WTC11 (cell line): Measurements from ENCODE around the gene CTXN3. TPM values are rescaled to one million over a fixed set of nuclear protein-coding genes. Genes with fewer than 3 reads are reported as not detected.

Source experiments
- ATAC-seq: fragments of 200-7000 bp; cut with Tn5 transposase; 2 replicates; pipeline ENCODE4 v1.10.0; 2021; ENCODE audit warnings: mild to moderate bottlenecking, moderate library complexity
- CTCF ChIA-PET: fragments of 300-600 bp; sonication (Branson Sonifier 250); formaldehyde crosslinking; loops from one replicate; lab custom pipeline; 2021; ENCODE audit warnings: antibody characterized with exemption; lab: Charles Lee
- POLR2A ChIA-PET: fragments of 350-600 bp; sonication (Branson Sonifier 250); formaldehyde crosslinking; loops from one replicate; lab custom pipeline; 2021; ENCODE audit warnings: antibody characterized with exemption; lab: Charles Lee
- DNase-seq: peaks from one replicate; pipeline ENCODE4 v3.0.0; 2021; ENCODE audit warnings: low spot score
- H3K27ac Mint-ChIP-seq: 2 replicates; pipeline ENCODE4 v1.8.0; 2021; ENCODE audit warnings: mixed read lengths
- H3K27me3 Mint-ChIP-seq: 2 replicates; pipeline ENCODE4 v1.8.0; 2021; ENCODE audit warnings: low read depth, mild to moderate bottlenecking, moderate library complexity, mixed read lengths
- H3K36me3 Mint-ChIP-seq: 2 replicates; pipeline ENCODE4 v1.8.0; 2021; ENCODE audit warnings: mixed read lengths
- H3K4me1 Mint-ChIP-seq: 2 replicates; pipeline ENCODE4 v1.8.0; 2022; ENCODE audit warnings: mixed read lengths
- H3K4me3 Mint-ChIP-seq: 2 replicates; pipeline ENCODE4 v1.8.0; 2021; ENCODE audit warnings: mild to moderate bottlenecking, moderate library complexity, mixed read lengths
- H3K9me3 Mint-ChIP-seq: 2 replicates; pipeline ENCODE4 v1.8.0; 2021; ENCODE audit warnings: mixed read lengths
- CREM ChIP-seq: sonication (generic); formaldehyde crosslinking; IDR thresholded peaks from 2 replicates; pipeline ENCODE4 v1.8.1; 2022; ENCODE audit warnings: mild to moderate bottlenecking, missing genetic modification reagents, moderate library complexity
- ELF4 ChIP-seq: sonication (generic); formaldehyde crosslinking; IDR thresholded peaks from 2 replicates; pipeline ENCODE4 v1.8.1; 2022; ENCODE audit warnings: low read depth, mild to moderate bottlenecking, moderate library complexity, missing genetic modification reagents
- EMX1 ChIP-seq: fragments of 250-450 bp; sonication (Bioruptor Pico); IDR thresholded peaks from 2 replicates; pipeline ENCODE4 v1.8.0; 2021; ENCODE audit warnings: mild to moderate bottlenecking
- GABPB1 ChIP-seq: sonication (generic); formaldehyde crosslinking; IDR thresholded peaks from 2 replicates; pipeline ENCODE4 v1.8.1; 2023; ENCODE audit warnings: mild to moderate bottlenecking, missing genetic modification reagents
- IRF2 ChIP-seq: sonication (generic); formaldehyde crosslinking; IDR thresholded peaks from 2 replicates; pipeline ENCODE4 v1.8.0; 2022; ENCODE audit warnings: low read depth, missing genetic modification reagents, borderline replicate concordance
- JUN ChIP-seq: sonication (generic); formaldehyde crosslinking; IDR thresholded peaks from 2 replicates; pipeline ENCODE4 v1.8.0; 2023; ENCODE audit warnings: mild to moderate bottlenecking, missing genetic modification reagents
- MXD4 ChIP-seq: fragments of 250-450 bp; sonication (Bioruptor Pico); IDR thresholded peaks from 2 replicates; pipeline ENCODE4 v1.8.0; 2021; ENCODE audit warnings: mild to moderate bottlenecking, moderate library complexity, borderline replicate concordance
- TEAD4 ChIP-seq: sonication (generic); formaldehyde crosslinking; IDR thresholded peaks from 2 replicates; pipeline ENCODE4 v1.8.0; 2022; ENCODE audit warnings: mild to moderate bottlenecking, missing genetic modification reagents
- ZNF416 ChIP-seq: fragments of 250-450 bp; sonication (Bioruptor Pico); IDR thresholded peaks from 2 replicates; pipeline ENCODE4 v1.9.0; 2021; ENCODE audit warnings: mild to moderate bottlenecking, inconsistent platforms
- total RNA-seq: library from RNA; stranded (reverse); gene quantifications from 3 replicates; pipeline ENCODE4 v1.2.3, GENCODE V29; 2021
- TF ChIP-seq, protein P1 (sequence below): sonication (generic); formaldehyde crosslinking; IDR thresholded peaks from 2 replicates; pipeline ENCODE4 v1.8.1; 2023; ENCODE audit warnings: mild to moderate bottlenecking, missing genetic modification reagents
- TF ChIP-seq, protein P2 (sequence below): fragments of 250-450 bp; sonication (Bioruptor Pico); IDR thresholded peaks from 2 replicates; pipeline ENCODE4 v1.9.0; 2021; ENCODE audit warnings: moderate library complexity, mild to moderate bottlenecking, inconsistent platforms, borderline replicate concordance
- TF ChIP-seq, protein P3 (sequence below): fragments of 250-450 bp; sonication (Bioruptor Pico); IDR thresholded peaks from 2 replicates; pipeline ENCODE4 v1.9.0; 2021; ENCODE audit warnings: mild to moderate bottlenecking
- TF ChIP-seq, protein P4 (sequence below): fragments of 250-450 bp; sonication (Bioruptor Pico); IDR thresholded peaks from 2 replicates; pipeline ENCODE4 v1.8.0; 2021; ENCODE audit warnings: mild to moderate bottlenecking
- TF ChIP-seq, protein P5 (sequence below): sonication (generic); formaldehyde crosslinking; IDR thresholded peaks from 2 replicates; pipeline ENCODE4 v1.8.1; 2022; ENCODE audit warnings: low read depth, mild to moderate bottlenecking, moderate library complexity, missing genetic modification reagents, borderline replicate concordance
- TF ChIP-seq, protein P6 (sequence below): sonication (generic); formaldehyde crosslinking; IDR thresholded peaks from 2 replicates; pipeline ENCODE4 v1.8.0; 2022; ENCODE audit warnings: mild to moderate bottlenecking, missing genetic modification reagents
- TF ChIP-seq, protein P7 (sequence below): sonication (generic); formaldehyde crosslinking; IDR thresholded peaks from 2 replicates; pipeline ENCODE4 v1.8.0; 2022; ENCODE audit warnings: mild to moderate bottlenecking, missing genetic modification reagents
- TF ChIP-seq, protein P8 (sequence below): sonication (generic); formaldehyde crosslinking; conservative IDR thresholded peaks from 2 replicates; pipeline ENCODE4 v1.8.1; 2022; ENCODE audit warnings: mild to moderate bottlenecking, missing genetic modification reagents
- TF ChIP-seq, protein P9 (sequence below): sonication (generic); formaldehyde crosslinking; IDR thresholded peaks from 2 replicates; pipeline ENCODE4 v1.8.1; 2022; ENCODE audit warnings: mild to moderate bottlenecking, moderate library complexity, missing genetic modification reagents
- TF ChIP-seq, protein P10 (sequence below): fragments of 250-450 bp; sonication (Bioruptor Pico); IDR thresholded peaks from 2 replicates; pipeline ENCODE4 v2.1.2; 2022; ENCODE audit warnings: mild to moderate bottlenecking, moderate library complexity
- TF ChIP-seq, protein P11 (sequence below): sonication (generic); formaldehyde crosslinking; IDR thresholded peaks from 2 replicates; pipeline ENCODE4 v1.8.0; 2023; ENCODE audit warnings: missing genetic modification reagents

Gene CTXN3
- total RNA-seq, 1 experiment from 2014 or later, result not detected

DNA sequence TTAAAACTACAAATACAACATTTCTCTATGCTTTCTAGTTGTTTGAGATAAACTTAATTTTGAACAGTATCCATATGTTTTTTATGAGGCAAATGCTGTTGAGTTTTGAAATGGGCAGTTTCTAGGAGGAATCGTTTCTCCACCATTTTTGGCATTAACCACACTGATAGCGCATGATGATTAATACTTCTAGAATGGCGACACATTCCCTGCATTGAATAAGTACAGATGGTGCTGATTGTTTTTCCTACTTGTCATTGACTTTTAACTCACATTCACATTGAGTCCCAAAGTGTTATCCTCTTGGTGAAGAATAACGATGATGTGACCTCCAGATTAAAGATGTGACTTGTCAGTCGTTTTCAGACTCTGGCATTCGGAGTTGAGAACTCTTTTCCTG lies 47.8 kb downstream of the CTXN3 start:
- H3K4me1 Mint-ChIP-seq, result no peaks in the 10 kb centered on the region
- POLR2A ChIA-PET, result no interaction called here
- ATAC-seq, result no peak

DNA sequence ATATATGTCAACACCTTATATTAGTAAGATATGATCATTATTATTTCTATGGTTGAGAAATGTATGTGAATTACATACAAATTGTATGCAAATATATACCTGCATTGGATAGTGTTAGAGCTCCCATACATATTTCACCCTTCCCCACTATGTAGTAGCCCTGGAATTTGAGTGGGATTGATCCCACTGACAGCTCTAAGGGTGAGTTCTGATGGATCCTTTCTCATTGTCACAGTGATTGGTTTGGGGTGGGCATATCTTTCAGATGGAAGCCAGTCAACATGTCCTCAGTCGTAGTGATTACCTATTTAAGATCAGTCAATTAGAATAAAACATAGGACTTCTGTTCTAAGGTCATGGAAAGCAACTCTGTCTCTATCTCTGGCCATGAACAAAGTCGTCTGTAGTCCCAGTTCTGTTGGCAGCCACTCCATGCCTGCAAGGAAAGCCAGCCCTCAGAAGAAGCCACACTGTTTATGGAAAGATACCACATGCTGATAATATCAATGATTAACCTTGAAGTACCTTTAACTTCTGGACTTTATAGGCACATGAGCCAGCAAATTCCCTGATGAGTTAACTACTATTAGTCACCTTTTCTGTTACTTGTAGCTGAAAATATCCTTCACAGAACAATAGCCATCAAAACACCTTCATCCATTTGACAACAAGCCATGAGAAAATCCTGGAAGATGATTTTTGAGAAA lies 49.2 kb downstream of the CTXN3 start:
- ATAC-seq, result no peak
- no peak overlapping the region for H3K4me3 Mint-ChIP-seq
- H3K36me3 Mint-ChIP-seq, result no peaks in the 10 kb centered on the region
- no peaks in the 10 kb centered on the region for H3K27me3 Mint-ChIP-seq
- no peak overlapping the region for H3K27ac Mint-ChIP-seq
- 0 out of 2 replicates have a peak, but pooled peaks cover 2% of the 10 kb centered on the region for H3K4me1 Mint-ChIP-seq
- TF ChIP-seq, protein P1, sequence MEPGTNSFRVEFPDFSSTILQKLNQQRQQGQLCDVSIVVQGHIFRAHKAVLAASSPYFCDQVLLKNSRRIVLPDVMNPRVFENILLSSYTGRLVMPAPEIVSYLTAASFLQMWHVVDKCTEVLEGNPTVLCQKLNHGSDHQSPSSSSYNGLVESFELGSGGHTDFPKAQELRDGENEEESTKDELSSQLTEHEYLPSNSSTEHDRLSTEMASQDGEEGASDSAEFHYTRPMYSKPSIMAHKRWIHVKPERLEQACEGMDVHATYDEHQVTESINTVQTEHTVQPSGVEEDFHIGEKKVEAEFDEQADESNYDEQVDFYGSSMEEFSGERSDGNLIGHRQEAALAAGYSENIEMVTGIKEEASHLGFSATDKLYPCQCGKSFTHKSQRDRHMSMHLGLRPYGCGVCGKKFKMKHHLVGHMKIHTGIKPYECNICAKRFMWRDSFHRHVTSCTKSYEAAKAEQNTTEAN, result no peak
- TF ChIP-seq, protein P2, sequence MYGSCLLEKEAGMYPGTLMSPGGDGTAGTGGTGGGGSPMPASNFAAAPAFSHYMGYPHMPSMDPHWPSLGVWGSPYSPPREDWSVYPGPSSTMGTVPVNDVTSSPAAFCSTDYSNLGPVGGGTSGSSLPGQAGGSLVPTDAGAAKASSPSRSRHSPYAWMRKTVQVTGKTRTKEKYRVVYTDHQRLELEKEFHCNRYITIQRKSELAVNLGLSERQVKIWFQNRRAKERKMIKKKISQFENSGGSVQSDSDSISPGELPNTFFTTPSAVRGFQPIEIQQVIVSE, result no peak
- no peak for TF ChIP-seq MXD4 (CRISPR knock-in tag)
- TF ChIP-seq GABPB1, result no peak
- no peak for TF ChIP-seq ZNF416 (CRISPR knock-in tag)
- no peak for DNase-seq
- CTCF ChIA-PET, result no interaction called here
- POLR2A ChIA-PET, result no interaction called here
- no peaks in the 10 kb centered on the region for H3K9me3 Mint-ChIP-seq

More for the DNA sequence above, 47.8 kb downstream of the CTXN3 start:
- CTCF ChIA-PET, result no interaction called here
- no peak overlapping the region for H3K27ac Mint-ChIP-seq
- no peak for TF ChIP-seq TEAD4
- TF ChIP-seq, protein P3, sequence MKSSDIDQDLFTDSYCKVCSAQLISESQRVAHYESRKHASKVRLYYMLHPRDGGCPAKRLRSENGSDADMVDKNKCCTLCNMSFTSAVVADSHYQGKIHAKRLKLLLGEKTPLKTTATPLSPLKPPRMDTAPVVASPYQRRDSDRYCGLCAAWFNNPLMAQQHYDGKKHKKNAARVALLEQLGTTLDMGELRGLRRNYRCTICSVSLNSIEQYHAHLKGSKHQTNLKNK (CRISPR knock-in tag), result no peak
- TF ChIP-seq, protein P4, sequence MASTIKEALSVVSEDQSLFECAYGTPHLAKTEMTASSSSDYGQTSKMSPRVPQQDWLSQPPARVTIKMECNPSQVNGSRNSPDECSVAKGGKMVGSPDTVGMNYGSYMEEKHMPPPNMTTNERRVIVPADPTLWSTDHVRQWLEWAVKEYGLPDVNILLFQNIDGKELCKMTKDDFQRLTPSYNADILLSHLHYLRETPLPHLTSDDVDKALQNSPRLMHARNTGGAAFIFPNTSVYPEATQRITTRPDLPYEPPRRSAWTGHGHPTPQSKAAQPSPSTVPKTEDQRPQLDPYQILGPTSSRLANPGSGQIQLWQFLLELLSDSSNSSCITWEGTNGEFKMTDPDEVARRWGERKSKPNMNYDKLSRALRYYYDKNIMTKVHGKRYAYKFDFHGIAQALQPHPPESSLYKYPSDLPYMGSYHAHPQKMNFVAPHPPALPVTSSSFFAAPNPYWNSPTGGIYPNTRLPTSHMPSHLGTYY, result no peak
- no peaks in the 10 kb centered on the region for H3K36me3 Mint-ChIP-seq
- H3K9me3 Mint-ChIP-seq, result no peaks in the 10 kb centered on the region
- H3K27me3 Mint-ChIP-seq, result no peaks in the 10 kb centered on the region
- H3K4me3 Mint-ChIP-seq, result no peak overlapping the region
- DNase-seq, result no peak

DNA sequence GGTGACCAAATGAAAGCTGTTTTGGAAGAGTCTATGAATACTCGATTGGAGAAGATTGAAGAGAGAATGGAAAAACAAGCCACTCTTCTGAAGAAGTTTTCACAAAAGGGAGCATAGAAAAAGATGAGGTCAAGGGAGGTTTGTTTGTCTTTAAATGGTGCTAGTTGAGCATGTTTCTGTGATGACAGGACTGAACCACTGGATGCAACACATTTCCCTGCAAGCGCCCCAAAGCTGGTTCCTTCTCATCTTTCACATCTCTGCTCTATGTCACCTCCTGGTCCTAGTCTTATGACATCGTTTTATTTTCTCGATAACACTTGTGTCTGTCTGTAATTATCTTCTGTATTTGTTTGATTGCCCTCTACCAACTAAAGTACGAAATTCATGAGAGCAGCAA lies 50.5 kb downstream of the CTXN3 start:
- no peak overlapping the region for H3K27ac Mint-ChIP-seq
- CTCF ChIA-PET, result no interaction called here
- TF ChIP-seq, protein P5, sequence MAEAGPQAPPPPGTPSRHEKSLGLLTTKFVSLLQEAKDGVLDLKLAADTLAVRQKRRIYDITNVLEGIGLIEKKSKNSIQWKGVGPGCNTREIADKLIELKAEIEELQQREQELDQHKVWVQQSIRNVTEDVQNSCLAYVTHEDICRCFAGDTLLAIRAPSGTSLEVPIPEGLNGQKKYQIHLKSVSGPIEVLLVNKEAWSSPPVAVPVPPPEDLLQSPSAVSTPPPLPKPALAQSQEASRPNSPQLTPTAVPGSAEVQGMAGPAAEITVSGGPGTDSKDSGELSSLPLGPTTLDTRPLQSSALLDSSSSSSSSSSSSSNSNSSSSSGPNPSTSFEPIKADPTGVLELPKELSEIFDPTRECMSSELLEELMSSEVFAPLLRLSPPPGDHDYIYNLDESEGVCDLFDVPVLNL, result no peak
- TF ChIP-seq EMX1 (CRISPR knock-in tag), result no peak
- TF ChIP-seq, protein P6, sequence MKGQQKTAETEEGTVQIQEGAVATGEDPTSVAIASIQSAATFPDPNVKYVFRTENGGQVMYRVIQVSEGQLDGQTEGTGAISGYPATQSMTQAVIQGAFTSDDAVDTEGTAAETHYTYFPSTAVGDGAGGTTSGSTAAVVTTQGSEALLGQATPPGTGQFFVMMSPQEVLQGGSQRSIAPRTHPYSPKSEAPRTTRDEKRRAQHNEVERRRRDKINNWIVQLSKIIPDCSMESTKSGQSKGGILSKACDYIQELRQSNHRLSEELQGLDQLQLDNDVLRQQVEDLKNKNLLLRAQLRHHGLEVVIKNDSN (CRISPR knock-in tag), result no peak
- no peak for TF ChIP-seq IRF2 (CRISPR knock-in tag)
- TF ChIP-seq, protein P7, sequence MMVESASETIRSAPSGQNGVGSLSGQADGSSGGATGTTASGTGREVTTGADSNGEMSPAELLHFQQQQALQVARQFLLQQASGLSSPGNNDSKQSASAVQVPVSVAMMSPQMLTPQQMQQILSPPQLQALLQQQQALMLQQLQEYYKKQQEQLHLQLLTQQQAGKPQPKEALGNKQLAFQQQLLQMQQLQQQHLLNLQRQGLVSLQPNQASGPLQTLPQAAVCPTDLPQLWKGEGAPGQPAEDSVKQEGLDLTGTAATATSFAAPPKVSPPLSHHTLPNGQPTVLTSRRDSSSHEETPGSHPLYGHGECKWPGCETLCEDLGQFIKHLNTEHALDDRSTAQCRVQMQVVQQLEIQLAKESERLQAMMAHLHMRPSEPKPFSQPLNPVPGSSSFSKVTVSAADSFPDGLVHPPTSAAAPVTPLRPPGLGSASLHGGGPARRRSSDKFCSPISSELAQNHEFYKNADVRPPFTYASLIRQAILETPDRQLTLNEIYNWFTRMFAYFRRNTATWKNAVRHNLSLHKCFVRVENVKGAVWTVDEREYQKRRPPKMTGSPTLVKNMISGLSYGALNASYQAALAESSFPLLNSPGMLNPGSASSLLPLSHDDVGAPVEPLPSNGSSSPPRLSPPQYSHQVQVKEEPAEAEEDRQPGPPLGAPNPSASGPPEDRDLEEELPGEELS (CRISPR knock-in tag), result no peak
- TF ChIP-seq ZNF416 (CRISPR knock-in tag), result no peak
- TF ChIP-seq CREM (CRISPR knock-in tag), result no peak
- TF ChIP-seq, protein P8, sequence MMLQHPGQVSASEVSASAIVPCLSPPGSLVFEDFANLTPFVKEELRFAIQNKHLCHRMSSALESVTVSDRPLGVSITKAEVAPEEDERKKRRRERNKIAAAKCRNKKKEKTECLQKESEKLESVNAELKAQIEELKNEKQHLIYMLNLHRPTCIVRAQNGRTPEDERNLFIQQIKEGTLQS (CRISPR knock-in tag), result no peak
- no peak for TF ChIP-seq JUN (CRISPR knock-in tag)
- TF ChIP-seq, protein P9, sequence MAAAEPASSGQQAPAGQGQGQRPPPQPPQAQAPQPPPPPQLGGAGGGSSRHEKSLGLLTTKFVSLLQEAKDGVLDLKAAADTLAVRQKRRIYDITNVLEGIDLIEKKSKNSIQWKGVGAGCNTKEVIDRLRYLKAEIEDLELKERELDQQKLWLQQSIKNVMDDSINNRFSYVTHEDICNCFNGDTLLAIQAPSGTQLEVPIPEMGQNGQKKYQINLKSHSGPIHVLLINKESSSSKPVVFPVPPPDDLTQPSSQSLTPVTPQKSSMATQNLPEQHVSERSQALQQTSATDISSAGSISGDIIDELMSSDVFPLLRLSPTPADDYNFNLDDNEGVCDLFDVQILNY (CRISPR knock-in tag), result no peak
- TF ChIP-seq, protein P10, sequence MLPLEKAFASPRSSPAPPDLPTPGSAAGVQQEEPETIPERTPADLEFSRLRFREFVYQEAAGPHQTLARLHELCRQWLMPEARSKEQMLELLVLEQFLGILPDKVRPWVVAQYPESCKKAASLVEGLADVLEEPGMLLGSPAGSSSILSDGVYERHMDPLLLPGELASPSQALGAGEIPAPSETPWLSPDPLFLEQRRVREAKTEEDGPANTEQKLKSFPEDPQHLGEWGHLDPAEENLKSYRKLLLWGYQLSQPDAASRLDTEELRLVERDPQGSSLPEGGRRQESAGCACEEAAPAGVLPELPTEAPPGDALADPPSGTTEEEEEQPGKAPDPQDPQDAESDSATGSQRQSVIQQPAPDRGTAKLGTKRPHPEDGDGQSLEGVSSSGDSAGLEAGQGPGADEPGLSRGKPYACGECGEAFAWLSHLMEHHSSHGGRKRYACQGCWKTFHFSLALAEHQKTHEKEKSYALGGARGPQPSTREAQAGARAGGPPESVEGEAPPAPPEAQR, result no peak
- TF ChIP-seq ELF4 (CRISPR knock-in tag), result no peak
- TF ChIP-seq, protein P11, sequence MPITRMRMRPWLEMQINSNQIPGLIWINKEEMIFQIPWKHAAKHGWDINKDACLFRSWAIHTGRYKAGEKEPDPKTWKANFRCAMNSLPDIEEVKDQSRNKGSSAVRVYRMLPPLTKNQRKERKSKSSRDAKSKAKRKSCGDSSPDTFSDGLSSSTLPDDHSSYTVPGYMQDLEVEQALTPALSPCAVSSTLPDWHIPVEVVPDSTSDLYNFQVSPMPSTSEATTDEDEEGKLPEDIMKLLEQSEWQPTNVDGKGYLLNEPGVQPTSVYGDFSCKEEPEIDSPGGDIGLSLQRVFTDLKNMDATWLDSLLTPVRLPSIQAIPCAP (CRISPR knock-in tag), result no peak

More for the DNA sequence above, 50.5 kb downstream of the CTXN3 start:
- Mint-ChIP-seq H3K9me3 (no peaks in the 10 kb centered on the region), H3K4me3 (no peak overlapping the region), H3K27me3 (no peaks in the 10 kb centered on the region), H3K36me3 (no peaks in the 10 kb centered on the region), H3K4me1 (peaks cover 8% of the 10 kb centered on the region; the same call in 1 of the 2 replicates)
- DNase-seq (no peak), ATAC-seq (no peak)
- POLR2A ChIA-PET, result interaction anchor here (0.5 kb wide), 1 partner anchor 930 kb away, joined by 3 read pairs; no protein-coding TSS in a partner anchor
